Sigmoid colon (tissue), 7 donors: Measurements from ENCODE around the gene MINK1. TPM values are rescaled to one million over a fixed set of nuclear protein-coding genes. Genes with fewer than 3 reads are reported as not detected.

Experiments
- DNase-seq: peaks from one replicate; pipeline ENCODE4 v3.0.0-alpha.2; 2019
- H3K27ac ChIP-seq, 4 donors: fragments of 200-600 bp; sonication (generic); one replicate each; pipeline ENCODE4 v1.5.1; 2016 to 2019; ENCODE audit warnings: mild to moderate bottlenecking in 1 of 4
- H3K27me3 ChIP-seq, 3 donors: fragments of 200-600 bp; sonication (generic); one replicate each; pipeline ENCODE4 v1.5.1; 2019; ENCODE audit warnings: mild to moderate bottlenecking in 1 of 3
- H3K36me3 ChIP-seq, 4 donors: fragments of 200-600 bp; sonication (generic); one replicate each; pipeline ENCODE4 v1.5.1; 2016 to 2019
- H3K4me1 ChIP-seq, 4 donors: fragments of 200-600 bp; sonication (generic); one replicate each; pipeline ENCODE4 v1.5.1; 2017 to 2019
- H3K4me3 ChIP-seq, 4 donors: fragments of 200-600 bp; sonication (generic); one replicate each; pipeline ENCODE4 v1.5.1; 2017 to 2019; ENCODE audit warnings: mild to moderate bottlenecking in 2 of 4, moderate library complexity in 1 of 4
- H3K9me3 ChIP-seq, 4 donors: fragments of 200-600 bp in 3 of 4; sonication (generic) in 3 of 4; one replicate each; pipeline versions ENCODE4 v1.5.1 to v1.6.1; 2013 to 2019
- CTCF ChIP-seq, 4 experiments: fragments of 450-650 bp in 3 of 4; fragments of 200-600 bp in 1 of 4; IDR thresholded peaks; one replicate each; pipeline ENCODE4 v1.5.1; 2016 to 2019; ENCODE audit warnings: antibody characterized with exemption in 4 of 4, mild to moderate bottlenecking in 3 of 4, moderate library complexity in 2 of 4
- EP300 ChIP-seq, 4 donors: sonication (generic); formaldehyde crosslinking; IDR thresholded peaks; one replicate each; pipeline ENCODE4 v1.6.1; 2017; ENCODE audit warnings: antibody characterized with exemption in 4 of 4
- POLR2A ChIP-seq, 2 donors: fragments of 450-650 bp; IDR thresholded peaks; one replicate each; pipeline ENCODE4 v1.6.1; 2016; ENCODE audit warnings: antibody characterized with exemption in 2 of 2, mild to moderate bottlenecking in 2 of 2, moderate library complexity in 2 of 2
- POLR2AphosphoS5 ChIP-seq, 4 donors: sonication (generic); formaldehyde crosslinking; IDR thresholded peaks; one replicate each; pipeline ENCODE4 v1.6.1; 2017; ENCODE audit warnings: antibody characterized with exemption in 4 of 4
- WGBS, 2 donors: extraction: QIAGEN DNeasy Blood & Tissue Kit; methylation state at CpG; one replicate each; pipeline ENCODE4 v1.1.7; 2013; 5-methylcytosine and 5-hydroxymethylcytosine counted together
- intact Hi-C: fragments of 100-400 bp; cut with DNase I; formaldehyde crosslinking; loops from one replicate; pipeline ENCODE4 v1.15.1; 2023
- polyA plus RNA-seq, 3 donors: library from polyadenylated mRNA; stranded (reverse); fragments of 200-250 nt; gene quantifications; one replicate each; pipeline ENCODE4 v1.2.3, GENCODE V29; 2013
- total RNA-seq, 4 donors: library from RNA; depleted of rRNA; stranded (reverse); fragments of >200 nt; gene quantifications; one replicate each; pipeline ENCODE4 v1.1.0, GENCODE V29; 2016
- donor health status: healthy with polysubstance abuse.
- donor health status: Bipolar disorder and iron deficiency.
- donor health status: healthy.

The MINK1 gene
- total and polyA plus RNA-seq, 7 donors = 17.1 to 117 (median 43.8) TPM

GRCh38 chr17:4881761-4882555, 48.8 kb downstream of the MINK1 start:
- intact Hi-C loops = no loop called here
- WGBS, 2 donors = 45 to 47% methylated on average over 9 of the region's 9 CpGs
- no peaks in the 10 kb centered on the region for H3K9me3 ChIP-seq
- TF ChIP-seq CTCF (IDR thresholded peaks at IDR 0.05) (peak; percentile 34 to 67 (median 56)), POLR2AphosphoS5 (IDR thresholded peaks at IDR 0.05) (no peak), POLR2A (IDR thresholded peaks at IDR 0.05) (no peak)
- H3K4me1 ChIP-seq = peaks cover 0 to 4% (median 2%) of the 10 kb centered on the region in 4 donors
- peaks cover 8 to 54% (median 41%) of the 10 kb centered on the region in 4 donors for H3K36me3 ChIP-seq
- no peak for DNase-seq
- no peak overlapping the region for H3K27ac ChIP-seq
- no peak overlapping the region for H3K4me3 ChIP-seq
- no peaks in the 10 kb centered on the region for H3K27me3 ChIP-seq

DNA sequence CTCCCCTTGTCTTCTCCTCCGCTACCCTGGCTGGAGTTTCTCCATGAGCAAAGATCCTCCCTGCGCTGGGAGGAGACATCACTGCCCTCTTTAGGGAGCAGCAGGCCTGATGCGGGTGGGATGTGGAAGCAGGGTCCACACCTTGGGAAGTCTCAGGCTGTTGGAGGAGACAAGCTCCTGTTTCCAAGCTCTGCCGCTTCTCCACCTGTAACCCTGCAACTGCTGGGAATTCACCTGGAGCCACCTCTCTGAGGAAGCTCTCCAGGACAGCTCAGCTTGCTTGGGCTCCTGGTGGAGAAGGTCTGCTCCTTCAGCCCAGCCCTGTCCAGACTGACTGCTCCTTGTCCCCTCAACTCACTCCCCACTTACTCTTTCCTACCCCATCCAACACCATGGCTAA, 51.3 kb downstream of the MINK1 start:
- Histone ChIP-seq H3K36me3 (peaks cover 8 to 58% (median 46%) of the 10 kb centered on the region in 4 donors), H3K27me3 (no peaks in the 10 kb centered on the region), H3K4me1 (peaks cover 0 to 4% (median 2%) of the 10 kb centered on the region in 4 donors), H3K27ac (no peak overlapping the region), H3K4me3 (no peak overlapping the region), H3K9me3 (no peaks in the 10 kb centered on the region)
- intact Hi-C loops = no loop called here
- DNase-seq = no peak
- TF ChIP-seq POLR2A (IDR thresholded peaks at IDR 0.05) (no peak), CTCF (IDR thresholded peaks at IDR 0.05) (no peak), EP300 (IDR thresholded peaks at IDR 0.05) (no peak), POLR2AphosphoS5 (IDR thresholded peaks at IDR 0.05) (no peak)
- 95 to 97% methylated on average over 4 of the region's 4 CpGs for WGBS, 2 donors

GRCh38 chr17:4886830-4887229, 53.7 kb downstream of the MINK1 start:
- H3K36me3 ChIP-seq = peaks cover 16 to 69% (median 59%) of the 10 kb centered on the region in 4 donors
- no peak for DNase-seq
- intact Hi-C loops = loop anchor here (5.0 kb wide), 2 partner anchors 80 to 175 kb away; partner anchors contain the start of genes ARRB2 and PLD2

GRCh38 chr17:4887581-4887980, 54.4 kb downstream of the MINK1 start:
- intact Hi-C loops = loop anchor here (5.0 kb wide), 2 partner anchors 80 to 175 kb away; partner anchors contain the start of genes ARRB2 and PLD2
- Histone ChIP-seq H3K4me3 (no peak overlapping the region), H3K36me3 (peaks cover 21 to 77% (median 67%) of the 10 kb centered on the region in 4 donors), H3K9me3 (no peaks in the 10 kb centered on the region), H3K27me3 (no peaks in the 10 kb centered on the region), H3K27ac (no peak overlapping the region), H3K4me1 (no peaks in the 10 kb centered on the region)
- TF ChIP-seq EP300 (IDR thresholded peaks at IDR 0.05) (no peak), CTCF (IDR thresholded peaks at IDR 0.05) (no peak), POLR2AphosphoS5 (IDR thresholded peaks at IDR 0.05) (no peak), POLR2A (IDR thresholded peaks at IDR 0.05) (no peak)
- 92 to 95% methylated on average over 18 of the region's 18 CpGs for WGBS, 2 donors
- DNase-seq = no peak

More at GRCh38 chr17:4886830-4887229, 53.7 kb downstream of the MINK1 start:
- TF ChIP-seq POLR2A (IDR thresholded peaks at IDR 0.05) (no peak), EP300 (IDR thresholded peaks at IDR 0.05) (no peak), POLR2AphosphoS5 (IDR thresholded peaks at IDR 0.05) (no peak), CTCF (IDR thresholded peaks at IDR 0.05) (no peak)
- Histone ChIP-seq H3K4me1 (peaks cover 0 to 3% (median under 1%) of the 10 kb centered on the region in 4 donors), H3K27me3 (no peaks in the 10 kb centered on the region), H3K27ac (no peak overlapping the region), H3K9me3 (no peaks in the 10 kb centered on the region), H3K4me3 (no peak overlapping the region)
- WGBS, 2 donors = 95% methylated on average over 12 of the region's 12 CpGs
